Mucosa of stomach (tissue), 1 donor: Measurements from ENCODE around the gene SNRPN.
A peak's percentile ranks its signal among the peaks of the same experiment; 100 is the strongest.
"Not testable (repeated sequence)": the region's sequence is repeated elsewhere in the genome, so short reads cannot be mapped to it uniquely, and the experiment has no call there.

ENCODE experiments used
- H3K27me3 ChIP-seq: one replicate; pipeline ENCODE4 v1.7.0; 2013; ENCODE audit warnings: mild to moderate bottlenecking, low read length; ENCODE audit not compliant: control insufficient read depth, insufficient read depth
- H3K36me3 ChIP-seq: one replicate; pipeline ENCODE4 v1.7.0; 2013; ENCODE audit warnings: low read length; ENCODE audit not compliant: control insufficient read depth, insufficient read depth
- H3K4me1 ChIP-seq: one replicate; pipeline ENCODE4 v1.7.0; 2013; ENCODE audit warnings: mild to moderate bottlenecking, low read length; ENCODE audit not compliant: control insufficient read depth, insufficient read depth
- H3K4me3 ChIP-seq: one replicate; pipeline ENCODE4 v1.7.0; 2013; ENCODE audit warnings: low read length
- H3K9ac ChIP-seq: one replicate; pipeline ENCODE4 v1.7.0; 2013; ENCODE audit warnings: mild to moderate bottlenecking, low read length, moderate library complexity
- H3K9me3 ChIP-seq: one replicate; pipeline ENCODE4 v1.7.0; 2013; ENCODE audit warnings: mild to moderate bottlenecking, low read length, moderate library complexity; ENCODE audit not compliant: control insufficient read depth
- donor health status: Pancreatic carcinoma.

The SNRPN gene

DNA sequence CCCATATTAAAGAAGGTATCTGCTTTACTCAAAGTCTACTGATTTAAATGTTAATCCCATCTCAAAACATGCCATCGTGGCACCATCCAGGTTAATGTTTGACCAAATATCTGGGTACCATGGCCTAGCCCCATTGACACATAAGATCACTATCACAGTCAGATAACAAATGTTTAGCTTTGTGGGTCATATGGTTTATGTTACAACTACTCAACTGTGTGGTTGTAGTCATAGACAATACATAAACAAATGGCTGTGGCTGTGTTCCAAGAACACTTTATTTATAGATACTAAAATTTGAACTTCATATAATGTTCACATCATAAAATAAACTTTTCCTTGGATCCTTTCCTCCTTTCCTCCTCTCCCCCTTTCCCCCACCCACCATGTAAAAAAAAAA lies 9.8 kb upstream of the SNRPN start:
- H3K27me3 ChIP-seq: no peaks in the 10 kb centered on the region
- H3K9me3 ChIP-seq: no peaks in the 10 kb centered on the region
- H3K4me1 ChIP-seq: no peaks in the 10 kb centered on the region
- H3K36me3 ChIP-seq: no peaks in the 10 kb centered on the region
- no peak overlapping the region for H3K4me3 ChIP-seq
- no peak overlapping the region for H3K9ac ChIP-seq

DNA sequence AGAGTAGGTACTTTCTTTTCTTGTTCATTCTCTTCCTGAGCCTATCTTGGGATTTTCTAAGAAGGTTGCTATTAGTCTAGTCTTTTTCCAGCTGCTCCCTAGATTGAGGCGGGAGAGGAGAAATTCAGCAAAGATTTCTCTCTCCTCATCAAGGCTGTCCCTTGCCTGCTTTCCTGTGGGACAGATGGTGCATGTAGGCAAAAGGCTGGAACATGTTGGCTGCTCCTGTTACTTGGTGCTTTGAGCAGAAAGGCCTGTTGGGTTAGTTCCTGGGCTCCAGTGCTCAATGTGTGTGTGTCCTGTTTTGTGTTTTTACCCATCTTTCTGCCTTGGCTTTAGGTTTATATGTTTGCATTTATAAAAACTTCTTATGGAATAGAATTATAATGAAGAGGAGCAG lies 9.1 kb upstream of the SNRPN start:
- Histone ChIP-seq H3K9ac (no peak overlapping the region), H3K4me3 (no peak overlapping the region), H3K4me1 (no peaks in the 10 kb centered on the region), H3K36me3 (no peaks in the 10 kb centered on the region), H3K9me3 (no peaks in the 10 kb centered on the region), H3K27me3 (no peaks in the 10 kb centered on the region)

DNA sequence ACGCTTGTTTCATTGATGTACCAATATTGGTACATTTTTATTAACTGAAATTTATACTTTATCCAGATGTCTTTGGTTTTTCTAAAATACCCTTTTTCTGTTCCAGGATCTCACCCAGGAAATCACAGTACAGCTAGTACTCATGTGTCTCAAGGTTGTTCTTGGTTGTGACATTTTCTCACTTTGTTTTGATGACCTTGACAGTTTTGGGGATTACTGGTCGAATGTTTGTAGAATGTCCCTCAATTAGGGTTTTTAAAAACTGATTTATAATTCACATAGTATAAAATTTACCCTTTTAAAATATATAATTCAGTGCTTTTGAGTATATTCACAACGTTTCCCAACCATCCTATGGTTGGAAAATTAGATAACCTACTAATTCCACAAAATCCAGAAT lies 6.3 kb upstream of the SNRPN start:
- H3K9ac ChIP-seq: no peak overlapping the region
- no peak overlapping the region for H3K4me3 ChIP-seq
- H3K4me1 ChIP-seq: no peaks in the 10 kb centered on the region
- H3K9me3 ChIP-seq: no peaks in the 10 kb centered on the region
- H3K27me3 ChIP-seq: no peaks in the 10 kb centered on the region
- H3K36me3 ChIP-seq: no peaks in the 10 kb centered on the region

DNA sequence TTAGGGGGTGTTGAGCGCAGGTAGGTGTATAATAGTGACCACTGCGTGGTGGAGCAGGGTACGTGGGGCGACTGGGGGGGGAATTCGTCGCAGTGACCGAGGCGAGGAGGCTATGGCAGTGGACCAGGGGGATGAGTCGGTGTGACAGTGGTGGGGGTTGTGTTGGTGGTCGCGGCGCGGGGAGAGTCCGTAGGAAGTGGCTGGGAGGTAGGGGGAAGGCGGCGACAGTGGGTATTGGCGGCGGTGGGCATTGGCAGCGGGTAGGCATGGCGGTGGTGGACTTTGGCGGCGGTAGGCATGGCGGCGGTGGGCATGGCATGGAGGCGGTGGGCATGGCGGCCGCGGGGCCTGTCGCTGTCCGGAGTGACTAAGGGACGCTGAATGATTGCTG lies 739 bp downstream of the SNRPN start:
- H3K4me1 ChIP-seq: no peaks in the 10 kb centered on the region
- H3K9me3 ChIP-seq: no peaks in the 10 kb centered on the region
- H3K9ac ChIP-seq: peak overlapping the region; percentile 84
- H3K36me3 ChIP-seq: no peaks in the 10 kb centered on the region
- H3K4me3 ChIP-seq: peak overlapping the region; percentile 84
- H3K27me3 ChIP-seq: no peaks in the 10 kb centered on the region

DNA sequence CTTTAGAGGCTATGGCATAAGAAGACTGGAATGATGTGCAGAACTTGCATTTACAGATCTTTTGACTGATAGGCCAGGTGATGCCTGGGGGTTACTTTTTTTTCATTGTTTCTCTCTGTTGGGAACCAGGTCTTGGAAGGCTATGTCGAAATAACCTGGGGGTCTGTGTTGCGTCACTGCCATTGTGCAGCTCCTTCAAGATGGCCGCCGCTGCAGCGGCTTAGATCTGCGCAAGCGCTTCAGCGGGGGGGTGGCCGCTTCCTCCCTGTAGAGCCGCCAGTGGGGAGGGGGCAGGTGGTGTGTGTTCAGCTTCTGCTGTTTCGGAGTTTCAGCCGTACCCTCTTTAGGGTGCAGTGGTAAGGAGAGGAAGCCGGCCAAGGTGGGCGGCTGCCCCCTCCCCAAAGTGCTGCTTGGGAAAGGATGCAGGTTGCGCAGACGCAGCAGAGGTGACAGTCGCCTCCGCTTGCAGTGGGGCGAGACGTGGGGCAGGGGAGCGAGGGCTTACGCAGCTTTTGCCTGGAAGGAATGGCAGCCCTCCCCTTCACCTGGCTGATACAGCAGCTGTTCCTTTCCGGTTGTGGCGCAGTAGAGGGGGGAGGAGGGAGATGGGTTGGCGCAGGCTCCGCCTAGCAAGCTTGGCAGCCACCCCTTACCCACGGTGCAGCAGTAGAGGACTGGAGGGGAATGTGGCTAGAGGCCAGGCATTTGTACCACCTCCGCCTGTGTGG lies 1.5 kb downstream of the SNRPN start:
- Histone ChIP-seq H3K36me3 (no peaks in the 10 kb centered on the region), H3K27me3 (no peaks in the 10 kb centered on the region)

DNA sequence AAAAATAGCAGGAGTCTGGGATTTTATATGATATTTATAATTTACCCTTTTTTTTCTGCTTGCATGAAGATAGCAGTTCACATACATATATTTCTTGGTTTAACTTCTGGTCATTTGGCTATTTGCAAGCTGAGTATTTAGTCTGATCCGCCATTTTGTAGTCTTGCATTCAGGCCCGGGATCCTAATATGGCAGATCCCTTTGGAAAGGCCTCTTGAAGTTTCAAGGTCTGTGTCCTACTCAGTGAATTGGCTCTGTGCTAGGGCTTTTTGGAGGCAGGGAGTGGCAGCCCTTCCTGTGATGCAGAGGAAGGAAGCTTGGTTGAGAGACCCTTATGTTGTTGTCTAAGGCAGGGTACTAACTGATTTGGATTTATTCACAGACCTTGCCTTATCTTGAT lies 2.9 kb downstream of the SNRPN start:
- Histone ChIP-seq H3K36me3 (no peaks in the 10 kb centered on the region), H3K4me1 (no peaks in the 10 kb centered on the region), H3K27me3 (no peaks in the 10 kb centered on the region), H3K9ac (no peak overlapping the region), H3K4me3 (no peak overlapping the region), H3K9me3 (no peaks in the 10 kb centered on the region)

More for the DNA sequence above, 1.5 kb downstream of the SNRPN start:
- H3K4me1 ChIP-seq: no peaks in the 10 kb centered on the region
- H3K9ac ChIP-seq: peak overlapping the region; percentile 84
- H3K9me3 ChIP-seq: no peaks in the 10 kb centered on the region
- H3K4me3 ChIP-seq: peak overlapping the region; percentile 84

DNA sequence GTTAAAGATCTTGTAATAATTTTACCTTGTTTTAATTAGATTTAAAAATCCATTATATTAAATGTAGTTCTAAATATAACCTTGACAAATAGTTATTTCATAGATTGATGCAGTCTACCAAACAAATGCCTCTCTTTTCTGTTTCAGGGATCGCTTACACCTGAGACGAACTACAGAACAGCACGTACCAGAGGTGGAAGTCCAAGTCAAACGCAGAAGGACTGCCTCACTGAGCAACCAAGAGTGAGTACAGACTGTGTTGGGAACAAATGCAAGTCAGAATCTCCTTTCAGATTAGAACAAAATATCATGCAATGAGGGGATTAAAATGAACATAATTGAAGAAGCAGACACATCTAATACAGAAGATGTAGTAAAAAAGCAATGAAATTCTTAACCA lies 7.2 kb downstream of the SNRPN start:
- Histone ChIP-seq H3K4me1 (no peaks in the 10 kb centered on the region), H3K9me3 (no peaks in the 10 kb centered on the region), H3K4me3 (no peak overlapping the region), H3K36me3 (no peaks in the 10 kb centered on the region), H3K27me3 (no peaks in the 10 kb centered on the region), H3K9ac (no peak overlapping the region)

DNA sequence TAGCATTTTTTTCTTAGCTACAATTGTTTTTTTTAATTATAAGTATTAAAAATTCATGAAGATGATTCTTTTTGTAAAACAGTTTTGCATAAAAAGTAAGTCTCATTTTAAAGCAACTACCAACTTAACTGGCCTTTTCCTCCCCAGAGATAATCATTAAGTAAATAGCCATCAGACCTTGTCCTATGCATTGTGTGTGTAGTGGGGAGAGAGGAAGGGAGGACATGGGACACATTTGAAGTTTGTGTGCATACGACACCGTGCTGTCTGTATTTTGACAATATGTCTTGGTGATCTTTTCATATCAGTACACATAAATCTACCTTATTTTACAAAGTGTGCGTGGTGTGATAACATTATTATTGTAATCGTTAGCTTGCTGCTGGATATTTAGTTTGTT lies 8.1 kb downstream of the SNRPN start:
- Histone ChIP-seq H3K9me3 (no peaks in the 10 kb centered on the region), H3K4me3 (no peak overlapping the region), H3K27me3 (no peaks in the 10 kb centered on the region), H3K4me1 (no peaks in the 10 kb centered on the region), H3K9ac (no peak overlapping the region), H3K36me3 (no peaks in the 10 kb centered on the region)

DNA sequence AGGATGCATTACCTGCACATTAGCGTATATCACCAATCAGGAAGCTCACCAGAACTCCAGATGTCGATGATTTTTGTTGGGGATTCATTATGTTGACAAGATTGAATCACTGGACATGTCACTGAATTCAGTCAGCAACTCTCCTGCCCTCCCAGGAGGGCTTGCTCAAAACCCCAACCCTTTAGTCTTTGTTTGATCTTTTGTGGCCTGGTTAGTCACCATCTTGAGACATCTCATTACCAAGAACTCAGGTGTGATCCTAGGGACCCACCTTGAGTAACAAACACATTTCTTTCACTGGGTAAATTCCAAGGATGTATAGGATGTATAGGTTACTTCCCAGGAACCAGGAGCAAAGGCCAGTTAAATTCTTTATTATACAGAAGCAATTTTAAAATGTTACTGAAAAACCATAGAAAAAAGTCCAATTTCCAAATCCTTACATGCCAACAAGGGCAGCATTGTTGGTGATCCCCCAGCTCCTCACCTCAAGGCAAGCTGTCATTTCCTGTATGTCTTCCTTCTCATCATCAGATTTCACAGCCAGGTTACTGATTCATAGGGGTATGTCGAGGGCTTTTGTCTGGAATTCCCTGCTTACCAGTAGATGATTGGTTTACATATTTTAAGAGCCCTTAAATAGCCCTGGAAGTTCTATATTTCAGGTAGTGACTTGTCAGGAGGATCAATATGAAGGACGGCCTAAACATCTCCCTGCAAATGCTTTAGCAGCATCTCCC lies 11.7 kb downstream of the SNRPN start:
- Histone ChIP-seq H3K4me3 (no peak overlapping the region), H3K4me1 (no peaks in the 10 kb centered on the region), H3K36me3 (no peaks in the 10 kb centered on the region), H3K9ac (no peak overlapping the region), H3K27me3 (no peaks in the 10 kb centered on the region), H3K9me3 (no peaks in the 10 kb centered on the region)

DNA sequence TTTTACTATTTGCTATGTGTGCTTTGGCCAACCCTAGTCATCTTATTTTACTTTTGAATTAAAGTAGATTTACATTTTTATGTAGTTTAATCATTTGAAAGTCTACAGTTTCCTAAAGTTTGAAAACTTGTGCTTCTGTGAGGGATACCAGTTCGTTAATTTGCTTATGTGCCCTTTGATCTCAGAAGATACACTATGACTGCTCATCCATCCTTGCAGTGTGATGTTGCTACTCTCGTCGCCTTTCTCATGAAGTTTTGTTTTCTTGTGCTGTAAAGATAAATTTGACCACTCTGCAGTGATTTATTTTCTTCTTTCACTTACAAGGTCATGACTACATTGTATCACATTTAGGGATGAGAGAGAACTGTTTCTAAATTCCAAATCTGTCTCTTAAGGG lies 16.3 kb downstream of the SNRPN start:
- Histone ChIP-seq H3K36me3 (no peaks in the 10 kb centered on the region), H3K9me3 (no peaks in the 10 kb centered on the region), H3K4me1 (no peaks in the 10 kb centered on the region), H3K4me3 (no peak overlapping the region), H3K27me3 (no peaks in the 10 kb centered on the region), H3K9ac (no peak overlapping the region)

DNA sequence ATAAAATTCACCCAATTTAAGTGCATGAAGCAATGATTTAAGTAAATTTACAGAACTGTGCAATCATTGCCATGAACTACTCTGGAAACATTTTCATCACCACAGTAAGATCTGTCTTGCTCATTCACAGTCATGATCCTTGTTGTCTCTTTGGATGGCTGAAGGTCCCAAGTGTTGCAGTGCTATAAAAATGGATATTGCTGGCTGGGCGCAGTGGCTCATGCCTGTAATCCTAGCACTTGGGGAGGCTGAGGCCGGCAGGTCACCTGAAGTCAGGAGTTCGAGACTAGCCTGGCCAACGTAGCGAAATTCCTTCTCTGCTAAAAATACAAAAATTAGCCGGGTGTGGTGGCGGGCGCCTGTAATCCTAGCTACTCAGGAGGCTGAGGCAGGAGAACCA lies 17.0 kb downstream of the SNRPN start:
- Histone ChIP-seq H3K9ac (no peak overlapping the region), H3K36me3 (no peaks in the 10 kb centered on the region), H3K9me3 (no peaks in the 10 kb centered on the region), H3K27me3 (no peaks in the 10 kb centered on the region), H3K4me3 (no peak overlapping the region), H3K4me1 (no peaks in the 10 kb centered on the region)

DNA sequence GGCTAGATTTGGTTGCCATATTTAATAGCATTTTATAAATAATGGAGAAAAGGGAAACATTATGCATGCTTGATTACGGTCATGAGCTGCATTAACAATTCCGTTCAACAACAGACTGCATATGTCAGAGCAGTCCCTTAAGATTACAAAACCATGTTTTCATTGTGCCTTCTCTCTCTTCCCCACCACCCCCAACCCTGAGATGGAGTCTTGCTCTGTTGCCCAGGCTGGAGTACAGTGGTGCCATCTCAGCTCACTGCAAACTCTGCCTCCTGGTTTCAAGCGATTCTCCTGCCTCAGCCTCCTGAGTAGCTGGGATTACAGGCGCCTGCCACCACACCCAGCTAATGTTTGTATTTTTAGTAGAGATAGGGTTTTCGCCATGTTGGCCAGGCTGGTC lies 17.9 kb downstream of the SNRPN start:
- H3K27me3 ChIP-seq, H3K36me3 ChIP-seq, H3K4me3 ChIP-seq, H3K4me1 ChIP-seq, H3K9me3 ChIP-seq, H3K9ac ChIP-seq: not testable (repeated sequence)
